ENCODE results near the gene DSCAML1.

DNA sequence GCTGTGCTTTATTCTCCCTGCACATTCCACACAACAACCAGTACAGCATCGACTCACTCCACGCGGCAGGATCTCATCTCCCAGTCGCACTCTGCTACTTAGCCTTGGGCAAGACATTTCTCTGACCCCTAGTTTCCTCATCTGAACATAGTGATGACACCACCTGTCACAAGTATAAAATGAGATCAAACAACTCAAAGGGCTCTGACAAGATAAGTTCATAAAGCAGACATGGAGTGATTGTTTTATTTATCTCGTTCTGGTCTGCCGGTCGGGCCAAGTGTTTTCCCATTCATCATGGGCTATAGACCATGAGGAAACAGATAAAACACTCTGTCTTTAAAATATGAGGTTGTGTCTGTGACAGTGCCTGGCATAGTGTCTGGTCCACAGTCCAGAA, 35.0 kb downstream of the DSCAML1 start:
- TF ChIP-seq POLR2A (IDR thresholded peaks at IDR 0.05; ENCODE audit: low read depth, low read length): no peak
- TF ChIP-seq PAX5 (IDR thresholded peaks at IDR 0.05; ENCODE audit: insufficient read depth, low read length, severe bottlenecking): no peak
- TF ChIP-seq TAF1 (IDR thresholded peaks at IDR 0.05; ENCODE audit: low read depth, low read length): no peak
- TF ChIP-seq POLR2AphosphoS5 (IDR thresholded peaks at IDR 0.05; ENCODE audit: low read depth, low read length): no peak
- TF ChIP-seq SPI1 (IDR thresholded peaks at IDR 0.05; ENCODE audit: low read depth, low read length): no peak
- no peak for TF ChIP-seq POU2F2 (IDR thresholded peaks at IDR 0.05; ENCODE audit: low read depth, low read length)

Measured in GM12891 (cell line).